ENCODE data around the gene NXPE4. TPM values are rescaled to one million over a fixed set of nuclear protein-coding genes. Genes with fewer than 3 reads are reported as not detected.
A peak's percentile ranks its signal among the peaks of the same experiment; 100 is the strongest.

The NXPE4 gene
- total and polyA plus RNA-seq, 2 of the 8 experiments (the other 6 are each of a cell fraction or from before 2014, with no cell fraction given) = not detected

DNA sequence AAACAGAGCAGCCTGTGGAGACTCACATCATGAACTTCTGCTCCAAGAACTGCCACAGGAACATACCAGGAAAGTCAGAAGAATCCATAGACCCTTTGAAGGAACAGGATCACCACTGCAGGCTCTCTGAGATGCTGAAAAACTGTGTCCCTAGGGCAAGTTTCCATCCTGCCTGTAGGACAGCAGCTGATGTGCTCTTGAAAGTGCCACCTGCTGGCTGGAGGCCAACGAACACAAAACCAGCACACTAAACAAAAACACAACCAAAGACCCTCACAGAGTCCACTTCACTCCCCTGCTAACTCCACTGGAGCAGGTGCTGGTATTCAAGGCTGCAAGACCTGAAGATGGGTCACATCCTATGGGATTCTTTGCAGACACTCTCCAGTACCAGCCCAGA, 23.9 kb downstream of the NXPE4 start:
- Histone ChIP-seq H3K27me3 (replicated peaks in 1 of 4; ENCODE audit: control insufficient read depth in 3 of 4, extremely low read depth in 1 of 4, insufficient read depth in 3 of 4, low read length in 3 of 4) (no peaks in the 10 kb centered on the region), H2BK20ac (ENCODE audit: low read length) (no peak overlapping the region), H3K4me3 (ENCODE audit: extremely low read depth in 1 of 4, insufficient read depth in 2 of 4, low read depth in 3 of 4, low read length in 4 of 4) (no peak overlapping the region), H3K27ac (ENCODE audit: low read depth, low read length) (no peak overlapping the region), H2AFZ (ENCODE audit: low read length) (no peak overlapping the region), H2BK120ac (replicated peaks; ENCODE audit: low read depth, low read length) (no peak overlapping the region), H3K23ac (ENCODE audit: insufficient read length) (no peak overlapping the region), H3K36me3 (ENCODE audit: control insufficient read depth in 2 of 4, insufficient read depth in 4 of 4, low read length in 3 of 4) (no peaks in the 10 kb centered on the region), H3K4me2 (ENCODE audit: insufficient read depth in 1 of 2, low read depth in 2 of 2, low read length in 2 of 2) (no peak overlapping the region), H2AK5ac (ENCODE audit: low read depth, low read length) (no peak overlapping the region), H3K9ac (replicated peaks in 1 of 4; ENCODE audit: extremely low read depth in 1 of 4, low read depth in 3 of 4, low read length in 3 of 4) (no peak overlapping the region), H3K79me1 (ENCODE audit: low read depth, low read length) (no peaks in the 10 kb centered on the region), H4K8ac (ENCODE audit: extremely low read depth, insufficient read depth, low read length) (no peak overlapping the region), H3K79me2 (ENCODE audit: control insufficient read depth in 1 of 2, insufficient read depth in 2 of 2, low read length in 2 of 2) (no peaks in the 10 kb centered on the region), H3K14ac (ENCODE audit: insufficient read length) (no peak overlapping the region), H2BK5ac (ENCODE audit: low read depth, low read length) (no peak overlapping the region), H3K9me3 (ENCODE audit: insufficient read depth in 2 of 2, low read depth in 1 of 2, low read length in 1 of 2) (no peaks in the 10 kb centered on the region; a peak in 2 of 4 replicates), H3K18ac (ENCODE audit: extremely low read depth, low read length) (no peak overlapping the region), H4K91ac (replicated peaks; ENCODE audit: insufficient read length, low read length) (no peak overlapping the region), H3K56ac (replicated peaks; ENCODE audit: insufficient read length, low read depth, low read length) (no peak overlapping the region), H3K4me1 (replicated peaks in 1 of 4; ENCODE audit: control insufficient read depth in 3 of 4, insufficient read depth in 4 of 4, low read length in 3 of 4) (peaks cover 2 to 9% (median 5%) of the 10 kb centered on the region in 4 experiments; a peak in 4 of 7 replicates), H3K4ac (replicated peaks; ENCODE audit: insufficient read length, low read depth, low read length) (no peak overlapping the region), H3K23me2 (ENCODE audit: low read depth, low read length) (no peaks in the 10 kb centered on the region), H2BK12ac (ENCODE audit: low read depth, low read length) (no peak overlapping the region), H4K5ac (ENCODE audit: insufficient read length, low read depth, low read length) (no peak overlapping the region), H2BK15ac (ENCODE audit: low read length) (no peak overlapping the region), H4K20me1 (replicated peaks in 1 of 2; ENCODE audit: control insufficient read depth in 1 of 2, insufficient read depth in 2 of 2, low read length in 2 of 2) (no peaks in the 10 kb centered on the region)
- WGBS, 2 experiments (ENCODE audit: extremely low coverage in 1 of 2, insufficient coverage in 1 of 2, insufficient read length in 1 of 2, insufficient replicate concordance in 2 of 2, low coverage in 1 of 2, low lambda C conversion rate in 2 of 2, missing lambda C conversion rate in 1 of 2) = 80% methylated on average over 1 of the region's 1 CpG; no CpG with 5 or more reads in 1 of the 2 experiments
- no peak for DNase-seq (ENCODE audit: low read depth in 1 of 2, low spot score in 2 of 2)
- POLR2A ChIA-PET (ENCODE audit: partially characterized antibody) = no interaction called here
- CTCF ChIA-PET (ENCODE audit: partially characterized antibody) = interaction anchor here (0.7 to 2.1 kb wide), 2 partner anchors 15 to 231 kb away, joined by 3 to 10 read pairs; no protein-coding TSS in a partner anchor
- TF ChIP-seq TBP (IDR thresholded peaks at IDR 0.05; ENCODE audit: low read depth, low read length) (no peak), TAF1 (IDR thresholded peaks at IDR 0.05; ENCODE audit: low read depth, low read length) (no peak), CREB1 (IDR thresholded peaks at IDR 0.05) (no peak), BCL11A (IDR thresholded peaks at IDR 0.05; ENCODE audit: low read depth in 2 of 2, low read length in 2 of 2) (no peak), RAD21 (IDR thresholded peaks at IDR 0.05 in 1 of 2, conservative IDR thresholded peaks at IDR 0.05 in 1 of 2; ENCODE audit: low read depth in 2 of 2, low read length in 2 of 2) (peak in 1 of 2 experiments; percentile 20; a peak in 2 of 4 replicates), RFX5 (IDR thresholded peaks at IDR 0.05; ENCODE audit: borderline replicate concordance, low read depth, low read length) (no peak), SAP30 (IDR thresholded peaks at IDR 0.05; ENCODE audit: insufficient read depth, insufficient replicate concordance, low read length) (no peak)
- TF ChIP-seq, protein P1, sequence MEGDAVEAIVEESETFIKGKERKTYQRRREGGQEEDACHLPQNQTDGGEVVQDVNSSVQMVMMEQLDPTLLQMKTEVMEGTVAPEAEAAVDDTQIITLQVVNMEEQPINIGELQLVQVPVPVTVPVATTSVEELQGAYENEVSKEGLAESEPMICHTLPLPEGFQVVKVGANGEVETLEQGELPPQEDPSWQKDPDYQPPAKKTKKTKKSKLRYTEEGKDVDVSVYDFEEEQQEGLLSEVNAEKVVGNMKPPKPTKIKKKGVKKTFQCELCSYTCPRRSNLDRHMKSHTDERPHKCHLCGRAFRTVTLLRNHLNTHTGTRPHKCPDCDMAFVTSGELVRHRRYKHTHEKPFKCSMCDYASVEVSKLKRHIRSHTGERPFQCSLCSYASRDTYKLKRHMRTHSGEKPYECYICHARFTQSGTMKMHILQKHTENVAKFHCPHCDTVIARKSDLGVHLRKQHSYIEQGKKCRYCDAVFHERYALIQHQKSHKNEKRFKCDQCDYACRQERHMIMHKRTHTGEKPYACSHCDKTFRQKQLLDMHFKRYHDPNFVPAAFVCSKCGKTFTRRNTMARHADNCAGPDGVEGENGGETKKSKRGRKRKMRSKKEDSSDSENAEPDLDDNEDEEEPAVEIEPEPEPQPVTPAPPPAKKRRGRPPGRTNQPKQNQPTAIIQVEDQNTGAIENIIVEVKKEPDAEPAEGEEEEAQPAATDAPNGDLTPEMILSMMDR (IDR thresholded peaks at IDR 0.05; ENCODE audit: control extremely low read depth in 1 of 3, insufficient read depth in 1 of 3, low read depth in 1 of 3, low read length in 3 of 3) = peak; percentile 5 to 38 (median 31)
- no peak for FAIRE-seq

All from H1 (cell line).